AG04450 (cell line): ENCODE data around the gene TNIK. TPM values are rescaled to one million over a fixed set of nuclear protein-coding genes. Genes with fewer than 3 reads are reported as not detected.

Source experiments
- CTCF ChIA-PET: fragments of 300-600, 350-600 bp; formaldehyde crosslinking; extraction: SDS; loops from one replicate; lab custom pipeline; 2022; ENCODE audit warnings: antibody characterized with exemption, inconsistent platforms; lab: Charles Lee
- POLR2A ChIA-PET: fragments of 350-600 bp; formaldehyde crosslinking; extraction: SDS; loops from one replicate; lab custom pipeline; 2021; ENCODE audit warnings: antibody characterized with exemption, inconsistent platforms; lab: Yijun Ruan, JAX
- DNase-seq: peaks from one replicate; pipeline ENCODE4 v3.0.0-alpha.2; 2011; ENCODE audit warnings: low read depth, low spot score
- H3K27ac ChIP-seq: one replicate; pipeline ENCODE4 v1.5.1; 2012; ENCODE audit warnings: low read depth, low read length, control low read depth
- H3K27me3 ChIP-seq: one replicate; pipeline ENCODE4 v1.6.0; 2012; ENCODE audit warnings: low read length; ENCODE audit not compliant: control insufficient read depth, insufficient read depth
- H3K4me3 ChIP-seq: 2 replicates; pipeline ENCODE4 v1.5.1; 2011; ENCODE audit warnings: mild to moderate bottlenecking, low read depth, low read length, control low read depth
- H3K9me3 ChIP-seq: 2 replicates; pipeline ENCODE4 v1.5.1; 2012; ENCODE audit warnings: low read length; ENCODE audit not compliant: control insufficient read depth, insufficient read depth
- CTCF ChIP-seq: IDR thresholded peaks from 2 replicates; pipeline ENCODE4 v1.5.1; 2011; ENCODE audit warnings: low read depth, low read length, control low read depth, inconsistent platforms
- polyA plus RNA-seq: library from polyadenylated mRNA; depleted of rRNA; stranded (reverse); fragments of >200 nt; gene quantifications from 2 replicates; pipeline ENCODE4 v1.2.3, GENCODE V29; 2011

TNIK gene
- polyA plus RNA-seq, 1 experiment: 9.0 TPM

GRCh38 chr3:171505822-171506333 lies 45.7 kb upstream of the TNIK start:
- DNase-seq: no peak
- ChIA-PET CTCF (no interaction called here), POLR2A (no interaction called here)
- H3K4me3 ChIP-seq: no peak overlapping the region
- TF ChIP-seq CTCF: no peak
- no peak overlapping the region for H3K27ac ChIP-seq
- peaks cover 5% of the 10 kb centered on the region for H3K27me3 ChIP-seq
- no peaks in the 10 kb centered on the region for H3K9me3 ChIP-seq

- H3K9me3 ChIP-seq: no peaks in the 10 kb centered on the region
- peaks cover 5% of the 10 kb centered on the region for H3K27me3 ChIP-seq
- H3K4me3 ChIP-seq: no peak overlapping the region
- ChIA-PET CTCF (interaction anchor here (0.7 kb wide), 1 partner anchor 42 kb away, joined by 3 read pairs; no protein-coding TSS in a partner anchor), POLR2A (no interaction called here)
- TF ChIP-seq CTCF: no peak
- H3K27ac ChIP-seq: no peak overlapping the region
- no peak for DNase-seq
Observed at GRCh38 chr3:171504376-171504775, 44.2 kb upstream of the TNIK start.

- Histone ChIP-seq H3K27ac (no peak overlapping the region), H3K9me3 (no peaks in the 10 kb centered on the region), H3K4me3 (no peak overlapping the region), H3K27me3 (peaks cover 5% of the 10 kb centered on the region)
- CTCF ChIA-PET: no interaction called here
- DNase-seq: no peak
- POLR2A ChIA-PET: no interaction called here
- no peak for TF ChIP-seq CTCF
Observed at GRCh38 chr3:171503817-171504216, 43.6 kb upstream of the TNIK start.

GRCh38 chr3:171498921-171499320 lies 38.7 kb upstream of the TNIK start:
- H3K27me3 ChIP-seq: no peaks in the 10 kb centered on the region
- no peak overlapping the region for H3K27ac ChIP-seq
- TF ChIP-seq CTCF: no peak
- POLR2A ChIA-PET: no interaction called here
- H3K4me3 ChIP-seq: no peak overlapping the region
- CTCF ChIA-PET: no interaction called here
- no peaks in the 10 kb centered on the region for H3K9me3 ChIP-seq
- no peak for DNase-seq

GRCh38 chr3:171497468-171497867 lies 37.3 kb upstream of the TNIK start:
- H3K27me3 ChIP-seq: no peaks in the 10 kb centered on the region
- ChIA-PET POLR2A (no interaction called here), CTCF (interaction anchor here (1.0 kb wide), 1 partner anchor 39 kb away, joined by 3 read pairs; no protein-coding TSS in a partner anchor)
- H3K27ac ChIP-seq: no peak overlapping the region
- H3K9me3 ChIP-seq: no peaks in the 10 kb centered on the region
- no peak for DNase-seq
- no peak overlapping the region for H3K4me3 ChIP-seq
- no peak for TF ChIP-seq CTCF
